Cardiac atrium fibroblast (primary cell): ENCODE measurements around the gene C18orf63. TPM values are rescaled to one million over a fixed set of nuclear protein-coding genes. Genes with fewer than 3 reads are reported as not detected.

Experiments used
- total RNA-seq: library from RNA; depleted of rRNA; stranded (reverse); fragments of >200 nt; gene quantifications from 2 replicates; pipeline ENCODE4 v1.2.3, GENCODE V29; 2015

C18orf63 gene
- total RNA-seq, result not detected in 2 replicates

GRCh38 chr18:74315464-74316256 lies at the start of gene C18orf63:
Gene C18orf63, plus strand, starts transcription at chr18:74315839. Its CDS starts 2,027 bp downstream, at chr18:74317866.

GRCh38 chr18:74291771-74292540 lies 23.7 kb upstream of the C18orf63 start, which contains the start of gene CYB5A:
Gene CYB5A, minus strand, starts transcription at chr18:74291963. Its CDS starts 88 bp downstream, at chr18:74291875.

Other genes with a start within 250 kb of the C18orf63 start
- not detected in 2 replicates for gene FBXO15, start 168.0 kb upstream of the C18orf63 start, total RNA-seq
- 39.5 and 50.4 TPM in 2 replicates for gene TIMM21, start 167.3 kb upstream of the C18orf63 start, total RNA-seq
- gene CYB5A, start 23.9 kb upstream of the C18orf63 start, total RNA-seq, result 67.9 and 68.8 TPM in 2 replicates
- not detected in 2 replicates for gene DIPK1C, start 141.5 kb downstream of the C18orf63 start, total RNA-seq
- 53.1 and 66.6 TPM in 2 replicates for gene CNDP2, start 180.5 kb downstream of the C18orf63 start, total RNA-seq
- gene CNDP1, start 218.7 kb downstream of the C18orf63 start, total RNA-seq, result not detected in 2 replicates